Measurements from ENCODE around the gene KRTAP10-6.
"Not testable (repeated sequence)": the region's sequence is repeated elsewhere in the genome, so short reads cannot be mapped to it uniquely, and the experiment has no call there.

The KRTAP10-6 gene

DNA sequence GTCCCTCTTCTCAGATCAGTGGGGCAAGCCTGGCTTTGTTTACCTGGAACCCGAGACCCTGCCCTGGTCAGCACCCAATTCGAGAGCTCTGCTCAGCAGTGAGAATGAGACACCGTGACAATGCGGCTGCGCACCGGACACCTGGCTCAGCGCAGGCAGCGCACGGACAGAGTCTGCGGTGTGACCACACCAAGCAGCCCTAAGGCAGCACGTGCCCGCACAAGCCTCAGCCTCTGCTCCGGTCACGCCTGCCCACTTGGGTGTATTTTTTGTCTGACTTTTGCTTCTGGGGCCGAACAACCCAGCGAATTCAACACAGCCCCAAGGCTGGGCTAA lies 24.3 kb upstream of the KRTAP10-6 start:
- no peak for DNase-seq (ENCODE audit: low spot score)

- DNase-seq (ENCODE audit: low spot score) = no peak
Observed at GRCh38 chr21:44615911-44616590, 23.7 kb upstream of the KRTAP10-6 start.

GRCh38 chr21:44615466-44615865 lies 23.2 kb upstream of the KRTAP10-6 start:
- no peak for DNase-seq (ENCODE audit: low spot score)

GRCh38 chr21:44614961-44615391 lies 22.7 kb upstream of the KRTAP10-6 start:
- no peak for DNase-seq (ENCODE audit: low spot score)

DNA sequence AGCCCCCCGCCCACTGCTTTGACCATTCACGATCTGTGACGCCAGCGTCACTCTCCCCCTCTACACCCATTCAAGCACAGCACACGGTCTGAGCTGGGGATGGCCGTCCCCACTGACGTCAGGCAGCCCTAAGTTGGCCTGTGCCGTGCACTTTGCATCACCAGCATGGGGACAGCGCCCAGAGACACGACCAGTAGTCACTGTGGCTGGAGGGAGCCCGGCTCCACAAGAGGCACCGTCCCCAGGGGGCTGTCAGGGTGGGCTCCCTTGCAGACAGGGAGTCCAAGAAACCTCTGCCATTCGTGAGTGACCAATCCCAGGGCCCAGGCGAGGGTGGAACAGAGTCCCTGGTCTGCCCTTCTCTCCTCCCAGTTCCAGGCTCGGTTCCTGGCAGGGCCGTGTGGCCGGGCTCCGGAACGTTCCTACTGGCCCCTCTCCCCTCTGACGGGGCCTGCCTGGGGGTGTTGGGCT lies 21.9 kb upstream of the KRTAP10-6 start:
- DNase-seq (ENCODE audit: low spot score) = no peak

- DNase-seq (ENCODE audit: low spot score) = no peak
Observed at GRCh38 chr21:44613386-44614155, 21.3 kb upstream of the KRTAP10-6 start.

- DNase-seq (ENCODE audit: low spot score) = no peak
Observed at GRCh38 chr21:44612669-44613229, 20.4 kb upstream of the KRTAP10-6 start.

GRCh38 chr21:44612029-44612486 lies 19.8 kb upstream of the KRTAP10-6 start, which contains the start of gene KRTAP10-8:
Gene KRTAP10-8 (plus strand): TSS chr21:44612079. CDS start chr21:44612101, 22 bp downstream.
- no peak for DNase-seq (ENCODE audit: low spot score)

DNA sequence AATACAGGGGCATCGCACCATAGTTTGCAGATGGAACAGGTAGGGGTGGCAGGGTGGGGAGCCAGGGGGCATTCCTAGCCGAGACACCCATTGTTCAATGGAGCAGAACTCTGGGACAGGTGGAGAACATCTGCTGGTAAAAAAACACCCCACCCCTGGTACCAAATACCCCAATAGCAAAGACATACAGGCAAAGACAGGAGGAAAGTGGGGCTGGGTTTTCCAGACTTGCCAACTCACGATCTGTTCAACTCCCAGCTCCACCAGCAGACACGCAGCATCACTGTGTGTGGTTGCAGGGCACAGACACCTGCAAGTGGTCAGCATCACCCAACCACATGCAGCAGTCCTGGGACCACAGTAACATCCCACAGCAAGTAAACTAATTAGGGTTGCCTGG lies 19.2 kb upstream of the KRTAP10-6 start:
- DNase-seq (ENCODE audit: low spot score) = no peak

- not testable (repeated sequence) for DNase-seq (ENCODE audit: low spot score)
Observed at GRCh38 chr21:44610157-44610843, 18.0 kb upstream of the KRTAP10-6 start.

DNA sequence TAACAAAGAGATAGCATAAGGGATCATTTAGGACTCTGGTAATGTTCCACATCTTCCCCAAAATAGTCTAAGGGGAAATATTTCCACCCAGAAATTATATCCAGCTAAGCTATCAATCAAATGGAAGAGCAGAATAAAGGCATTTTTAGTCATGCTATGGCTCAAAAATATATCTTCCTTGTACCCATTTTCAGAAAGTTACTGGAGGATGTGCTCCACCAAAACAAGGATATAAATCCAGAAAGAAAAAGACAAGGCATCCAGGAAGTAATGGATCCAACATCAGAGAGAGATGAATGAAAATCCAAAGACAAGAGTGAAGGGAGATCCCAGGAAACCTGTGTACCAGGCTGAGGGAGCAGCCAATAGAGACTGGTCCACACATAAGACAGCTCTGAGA lies 16.9 kb upstream of the KRTAP10-6 start:
- no peak for DNase-seq (ENCODE audit: low spot score)

DNA sequence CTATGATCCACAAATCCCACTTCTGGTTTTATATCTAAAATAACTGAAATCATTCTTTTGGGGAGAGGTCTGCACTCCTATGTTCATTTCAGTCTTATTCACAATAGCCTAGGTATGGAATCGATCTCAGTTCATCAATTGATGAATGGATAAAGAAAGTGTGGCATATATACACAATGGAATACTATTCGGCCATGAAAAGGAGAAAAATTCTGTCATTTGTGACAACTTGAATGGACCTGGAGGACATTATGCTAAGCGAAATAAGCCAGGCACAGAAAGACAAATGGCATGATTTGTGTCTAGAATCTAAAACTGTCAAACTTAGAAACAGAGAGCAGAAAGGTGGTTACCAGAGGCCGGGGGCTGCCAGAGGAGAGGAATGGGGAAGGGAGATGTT lies 14.2 kb upstream of the KRTAP10-6 start:
- DNase-seq (ENCODE audit: low spot score) = no peak

- no peak for DNase-seq (ENCODE audit: low spot score)
Observed at GRCh38 chr21:44603911-44604310, 11.6 kb upstream of the KRTAP10-6 start.

GRCh38 chr21:44603109-44603875 lies 11.0 kb upstream of the KRTAP10-6 start:
- no peak for DNase-seq (ENCODE audit: low spot score)

DNA sequence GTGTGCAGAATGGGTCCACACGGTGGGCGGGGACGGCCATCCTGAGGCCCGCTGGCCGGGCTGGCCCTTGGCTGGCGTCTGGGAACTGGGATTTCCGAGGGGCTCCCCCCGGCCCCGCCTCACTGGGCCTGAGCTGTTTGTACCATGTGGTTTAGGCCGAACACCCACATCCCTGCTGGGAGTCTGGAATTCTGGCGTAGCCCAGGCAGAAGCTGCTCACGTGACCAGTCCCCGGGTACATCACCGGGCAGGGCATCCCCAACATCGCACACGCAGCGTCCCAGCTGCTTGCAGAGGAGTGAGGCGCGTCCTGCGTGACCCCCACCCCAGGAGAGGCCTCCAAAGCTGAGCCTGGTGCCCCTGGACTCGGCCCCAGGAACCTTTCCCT lies 10.2 kb upstream of the KRTAP10-6 start:
- DNase-seq (ENCODE audit: low spot score) = no peak

DNA sequence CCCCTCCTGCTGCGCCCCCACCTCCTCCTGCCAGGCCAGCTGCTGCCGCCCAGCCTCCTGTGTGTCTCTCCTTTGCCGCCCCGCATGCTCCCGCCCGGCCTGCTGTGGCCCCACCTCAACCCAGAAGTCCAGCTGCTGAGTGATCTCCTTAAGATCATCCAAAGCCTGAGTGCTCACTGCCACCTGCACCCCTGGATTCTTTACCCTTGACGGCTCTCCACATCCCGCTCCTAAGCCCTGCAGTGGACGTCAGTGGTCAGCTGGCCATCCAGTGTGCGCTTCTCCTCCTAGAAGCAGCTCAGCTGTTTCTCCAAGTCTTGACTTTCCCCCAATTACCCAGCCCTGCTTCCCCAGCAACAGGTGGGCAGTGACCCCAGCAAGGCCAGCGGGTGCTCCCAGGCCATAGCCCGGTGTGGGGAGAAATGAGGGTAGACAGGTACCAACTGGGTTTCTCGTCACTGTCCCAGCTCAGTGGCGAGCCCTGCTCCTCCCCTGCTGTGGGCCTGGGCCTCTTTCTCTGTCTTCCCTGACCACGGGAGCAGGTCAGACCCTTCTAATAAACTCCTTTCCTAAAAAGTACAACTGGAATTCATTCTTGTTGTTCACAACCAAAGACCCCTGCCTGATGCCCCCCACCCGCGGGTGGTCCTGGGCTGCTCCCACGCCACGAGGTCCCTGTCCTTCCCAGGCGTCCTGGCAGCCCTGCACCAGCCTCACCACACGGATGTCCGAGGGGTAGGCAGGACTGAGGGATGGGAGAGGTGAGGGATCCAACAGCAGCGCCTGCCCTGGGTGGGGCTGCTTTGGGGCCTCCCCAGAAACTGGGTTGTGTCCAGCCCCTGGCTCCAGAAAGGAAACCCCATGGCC lies 9.5 kb upstream of the KRTAP10-6 start:
- DNase-seq (ENCODE audit: low spot score) = no peak

DNA sequence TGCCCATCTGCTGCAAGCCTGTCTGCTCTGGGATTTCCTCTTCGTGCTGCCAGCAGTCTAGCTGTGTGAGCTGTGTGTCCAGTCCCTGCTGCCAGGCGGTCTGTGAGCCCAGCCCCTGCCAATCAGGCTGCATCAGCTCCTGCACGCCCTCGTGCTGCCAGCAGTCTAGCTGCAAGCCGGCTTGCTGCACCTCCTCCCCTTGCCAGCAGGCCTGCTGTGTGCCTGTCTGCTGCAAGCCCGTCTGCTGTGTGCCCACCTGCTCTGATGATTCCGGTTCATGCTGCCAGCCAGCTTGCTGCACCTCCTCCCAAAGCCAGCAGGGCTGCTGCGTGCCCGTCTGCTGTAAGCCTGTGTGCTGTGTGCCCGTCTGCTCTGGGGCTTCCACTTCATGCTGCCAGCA lies 8.8 kb upstream of the KRTAP10-6 start:
- not testable (repeated sequence) for DNase-seq (ENCODE audit: low spot score)

DNA sequence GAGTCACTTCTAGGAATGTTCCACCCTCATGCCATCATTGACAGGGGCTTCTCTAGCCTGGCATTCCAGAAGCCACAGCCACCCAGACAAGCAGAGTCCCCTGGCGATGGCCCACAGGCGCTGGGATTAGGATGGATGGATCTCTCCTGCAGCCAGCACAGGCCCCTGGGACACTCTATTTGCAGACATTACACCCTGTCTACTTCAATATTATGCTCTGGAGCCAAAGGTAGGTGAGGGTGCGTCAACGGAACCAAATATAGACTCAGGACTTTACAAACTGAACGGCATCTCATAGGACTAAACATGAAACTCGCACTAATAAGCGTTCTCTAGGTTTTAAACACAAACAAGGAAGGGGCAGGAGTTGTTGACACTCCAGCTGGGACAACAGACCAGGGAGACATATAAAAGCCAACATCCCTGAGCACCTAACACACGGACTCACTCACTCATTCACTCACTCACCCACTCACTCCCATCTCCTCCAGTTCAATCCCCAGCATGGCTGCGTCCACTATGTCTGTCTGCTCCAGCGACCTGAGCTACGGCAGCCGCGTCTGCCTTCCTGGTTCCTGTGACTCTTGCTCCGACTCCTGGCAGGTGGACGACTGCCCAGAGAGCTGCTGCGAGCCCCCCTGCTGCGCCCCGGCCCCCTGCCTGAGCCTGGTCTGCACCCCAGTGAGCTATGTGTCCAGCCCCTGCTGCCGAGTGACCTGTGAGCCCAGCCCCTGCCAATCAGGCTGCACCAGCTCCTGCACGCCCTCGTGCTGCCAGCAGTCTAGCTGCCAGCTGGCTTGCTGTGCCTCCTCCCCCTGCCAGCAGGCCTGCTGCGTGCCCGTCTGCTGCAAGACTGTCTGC lies 8.0 kb upstream of the KRTAP10-6 start, which contains the start of gene KRTAP10-7:
KRTAP10-7 (plus strand) TSS at position 480 of the 861 bp plus-strand sequence; CDS start at position 505, 25 bp downstream.
- DNase-seq (ENCODE audit: low spot score) = not testable (repeated sequence)

DNA sequence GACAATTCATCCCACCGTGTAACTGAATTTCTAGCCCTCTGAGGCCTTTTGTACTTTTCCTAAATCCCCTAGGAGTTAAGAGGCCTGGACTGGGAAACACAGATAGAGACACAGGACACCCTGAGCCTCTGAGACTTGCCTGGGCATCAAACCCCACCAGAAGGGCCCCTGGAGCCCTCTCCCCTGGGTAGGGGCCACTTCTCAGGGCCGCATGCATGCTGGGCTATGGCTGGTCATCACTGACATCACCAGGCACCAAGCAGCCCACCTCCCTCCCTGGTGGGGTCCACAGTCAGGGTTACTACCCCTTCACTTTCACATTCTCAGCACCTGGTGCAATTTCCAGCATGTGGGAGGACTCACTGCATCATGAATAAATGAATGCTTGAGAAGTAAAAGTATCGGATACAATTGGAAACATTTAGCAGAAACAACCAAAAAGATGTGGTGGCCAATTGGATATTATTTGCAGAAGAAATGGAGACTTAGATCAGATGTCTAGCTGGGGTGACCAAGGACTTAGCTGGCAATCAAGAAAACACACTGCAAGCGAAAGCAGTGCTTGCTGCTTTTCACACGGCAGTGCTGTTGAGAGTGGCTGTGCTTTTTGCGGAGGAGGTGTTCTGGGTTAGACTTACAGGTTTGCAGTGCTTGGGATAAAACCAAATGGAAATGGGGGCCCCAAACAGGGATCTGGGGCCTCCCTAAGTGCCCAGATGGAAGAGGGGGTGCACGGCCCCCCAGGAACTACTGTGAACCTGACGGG lies 7.1 kb upstream of the KRTAP10-6 start:
- no peak for DNase-seq (ENCODE audit: low spot score)
